Fibroblast of peridontal ligament (primary cell): ENCODE measurements around the gene TNMD.

Source experiments
- DNase-seq: peaks from one replicate; pipeline ENCODE4 v3.0.0-alpha.2; 2010; ENCODE audit errors: extremely low read depth

TNMD gene

DNA sequence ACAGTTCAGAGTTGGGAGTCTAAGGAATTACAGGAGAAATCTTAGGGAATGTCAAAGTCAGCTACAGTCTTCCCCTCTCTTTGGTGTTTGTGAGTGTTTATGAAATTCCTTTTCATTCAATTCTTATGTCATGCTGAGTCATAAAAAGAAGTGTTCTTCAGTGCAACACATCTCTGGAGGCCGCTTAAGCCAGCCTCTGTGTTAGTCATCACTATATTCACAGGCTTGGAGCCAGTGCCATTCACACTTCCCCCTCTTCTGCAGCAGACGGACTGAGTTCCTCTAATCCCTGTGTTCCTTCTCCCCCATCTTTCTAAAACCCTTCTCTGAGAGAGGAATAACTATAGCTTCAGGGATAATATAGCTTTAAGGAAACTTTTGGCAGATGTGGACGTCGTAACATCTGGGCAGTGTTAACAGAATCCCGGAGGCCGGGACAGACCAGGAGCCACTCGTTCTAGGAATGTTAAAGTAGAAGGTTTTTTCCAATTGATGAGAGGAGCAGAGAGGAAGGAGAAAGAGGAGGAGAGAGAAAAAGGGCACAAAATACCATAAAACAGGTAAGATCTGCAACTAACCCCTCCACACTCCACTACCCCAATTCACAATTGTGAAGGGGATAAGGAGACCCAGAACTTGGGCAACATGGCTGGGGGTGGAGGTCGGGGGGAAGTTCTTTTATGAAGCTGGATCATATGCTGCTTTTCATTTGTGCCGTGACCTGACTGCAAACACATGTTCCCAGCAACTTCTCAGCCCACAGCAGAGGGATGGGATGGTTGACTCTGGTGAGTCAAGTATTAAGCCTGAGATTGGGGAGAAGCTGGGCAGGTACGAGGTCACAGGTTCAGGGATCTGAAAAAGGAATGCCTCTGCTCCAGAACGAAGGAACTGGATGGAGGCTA, 59.5 kb downstream of the TNMD start, which contains the start of gene SRPX2:
Gene SRPX2, plus strand, starts transcription at position 244 of the 905 bp plus-strand sequence. CDS start 2,124 bp downstream, outside the sequence.
- peak; percentile 90 for DNase-seq

- peak; percentile 30 for DNase-seq
Observed at GRCh38 chrX:100645106-100645505, 60.4 kb downstream of the TNMD start.

DNA sequence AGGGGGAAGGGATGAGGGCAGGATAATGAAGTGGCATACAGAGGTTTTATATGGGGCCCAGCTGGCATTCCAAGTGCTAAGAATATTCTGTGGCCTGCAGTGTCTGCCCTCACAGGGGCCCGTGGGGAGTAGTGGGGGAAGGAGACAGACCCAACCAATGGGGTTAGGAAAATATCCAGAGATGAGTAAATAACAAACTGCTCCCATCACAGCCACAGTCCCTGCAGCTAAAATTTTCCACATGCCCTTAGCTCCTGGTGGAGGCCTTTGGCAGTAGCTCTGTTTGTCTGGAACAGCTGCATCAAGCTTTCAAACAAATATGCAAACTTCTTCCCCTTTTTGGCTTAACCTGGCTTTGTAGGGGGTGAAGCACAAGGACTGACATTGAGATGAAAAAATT, 62.4 kb downstream of the TNMD start:
- DNase-seq: peak; percentile 41

GRCh38 chrX:100647739-100648138, 63.0 kb downstream of the TNMD start:
- DNase-seq: no peak

GRCh38 chrX:100648458-100649417, 64.0 kb downstream of the TNMD start:
- peak; percentile 75 for DNase-seq
